Erythroblast (primary cell): Measurements from ENCODE around the gene POMGNT1.

Experiments
- GATA1 ChIP-seq: IDR thresholded peaks from 2 replicates; pipeline ENCODE4 v1.6.1; 2011; ENCODE audit warnings: low read depth, mild to moderate bottlenecking, control low read depth, low read length, moderate library complexity
- POLR2A ChIP-seq: IDR thresholded peaks from 2 replicates; pipeline ENCODE4 v1.6.1; 2011; ENCODE audit warnings: mild to moderate bottlenecking, low read length

GRCh38 chr1:46218443-46218842 is 20.2 kb upstream of the POMGNT1 start:
- TF ChIP-seq POLR2A (no peak), GATA1 (no peak)
